ENCODE data around the gene ITGB7.

The ITGB7 gene

DNA sequence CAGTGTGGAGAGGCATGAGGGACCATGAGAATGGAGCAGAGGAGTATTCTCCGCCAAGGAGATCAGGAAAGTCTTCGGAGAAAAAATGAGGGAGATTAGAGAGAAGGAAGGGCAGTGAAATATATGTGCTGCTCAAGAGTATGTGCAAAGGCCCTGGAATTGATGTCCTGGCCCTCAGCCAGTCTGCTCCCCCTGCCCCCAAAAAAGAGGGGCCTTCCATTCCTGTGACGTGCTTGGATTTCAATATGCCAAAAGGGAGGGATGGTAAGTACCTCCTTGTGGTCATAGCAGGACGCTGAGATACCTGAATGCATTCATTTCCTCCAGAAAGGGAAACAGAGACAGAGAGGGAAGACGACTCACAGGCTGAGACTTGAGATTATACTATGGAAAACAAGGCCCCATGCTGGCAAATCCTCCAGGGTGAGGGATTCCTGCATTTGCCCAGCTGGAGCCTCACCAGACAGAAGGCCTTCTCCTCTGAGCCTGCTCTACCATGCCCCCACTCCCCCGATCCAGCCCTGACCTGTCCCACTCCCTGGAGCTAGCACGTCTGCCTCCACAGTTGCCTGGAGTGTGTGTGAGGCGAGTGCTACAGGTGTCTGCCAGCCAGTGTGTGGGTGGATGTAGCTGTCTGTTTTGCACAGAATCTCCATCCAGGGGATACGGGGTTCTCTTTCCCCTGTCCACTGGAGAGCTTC lies 28.8 kb upstream of the ITGB7 start:
- H3K4me2 ChIP-seq (ENCODE audit: low read length) = no peak overlapping the region
- no peaks in the 10 kb centered on the region for H4K20me1 ChIP-seq (ENCODE audit: insufficient read depth, low read length)
- H3K36me3 ChIP-seq (replicated peaks; ENCODE audit: low read depth, low read length) = no peaks in the 10 kb centered on the region
- no peak overlapping the region for H3K4me3 ChIP-seq (ENCODE audit: low read length)
- peaks cover 42% of the 10 kb centered on the region for H3K27me3 ChIP-seq (ENCODE audit: low read depth, low read length)
- H2AFZ ChIP-seq (ENCODE audit: low read depth, low read length) = no peak overlapping the region
- no peak for TF ChIP-seq EZH2phosphoT487 (IDR thresholded peaks at IDR 0.05; ENCODE audit: low read depth)
- TF ChIP-seq, protein P1, sequence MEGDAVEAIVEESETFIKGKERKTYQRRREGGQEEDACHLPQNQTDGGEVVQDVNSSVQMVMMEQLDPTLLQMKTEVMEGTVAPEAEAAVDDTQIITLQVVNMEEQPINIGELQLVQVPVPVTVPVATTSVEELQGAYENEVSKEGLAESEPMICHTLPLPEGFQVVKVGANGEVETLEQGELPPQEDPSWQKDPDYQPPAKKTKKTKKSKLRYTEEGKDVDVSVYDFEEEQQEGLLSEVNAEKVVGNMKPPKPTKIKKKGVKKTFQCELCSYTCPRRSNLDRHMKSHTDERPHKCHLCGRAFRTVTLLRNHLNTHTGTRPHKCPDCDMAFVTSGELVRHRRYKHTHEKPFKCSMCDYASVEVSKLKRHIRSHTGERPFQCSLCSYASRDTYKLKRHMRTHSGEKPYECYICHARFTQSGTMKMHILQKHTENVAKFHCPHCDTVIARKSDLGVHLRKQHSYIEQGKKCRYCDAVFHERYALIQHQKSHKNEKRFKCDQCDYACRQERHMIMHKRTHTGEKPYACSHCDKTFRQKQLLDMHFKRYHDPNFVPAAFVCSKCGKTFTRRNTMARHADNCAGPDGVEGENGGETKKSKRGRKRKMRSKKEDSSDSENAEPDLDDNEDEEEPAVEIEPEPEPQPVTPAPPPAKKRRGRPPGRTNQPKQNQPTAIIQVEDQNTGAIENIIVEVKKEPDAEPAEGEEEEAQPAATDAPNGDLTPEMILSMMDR (IDR thresholded peaks at IDR 0.05; ENCODE audit: low read depth, low read length) = no peak
- no peak overlapping the region for H3K27ac ChIP-seq (ENCODE audit: low read length)
- no peaks in the 10 kb centered on the region for H3K9me3 ChIP-seq (ENCODE audit: insufficient read depth, low read length)
- H3K4me1 ChIP-seq (ENCODE audit: low read length) = peaks cover 22% of the 10 kb centered on the region
- H3K9ac ChIP-seq (ENCODE audit: low read length) = no peak overlapping the region
- no peaks in the 10 kb centered on the region for H3K79me2 ChIP-seq (ENCODE audit: low read length)

DNA sequence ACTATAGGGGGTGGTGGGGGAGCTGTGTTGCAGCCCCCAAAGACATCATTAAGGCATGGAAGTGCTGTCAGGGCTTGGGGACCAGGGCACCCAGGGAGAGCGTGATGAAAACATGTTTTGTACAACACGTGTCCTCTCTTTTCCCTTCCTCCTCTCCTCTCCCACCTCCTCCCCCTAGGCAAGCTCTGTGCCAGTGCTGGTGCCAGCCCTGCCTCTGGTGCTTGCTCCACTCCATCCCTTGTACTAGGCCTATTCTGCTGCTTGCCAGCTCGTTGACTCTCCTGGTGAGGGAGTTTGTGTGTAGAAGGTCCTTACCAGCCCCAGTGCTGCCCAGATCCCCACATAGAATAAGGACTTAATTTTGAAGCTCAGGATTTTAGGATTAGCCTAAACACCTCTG lies 28.1 kb upstream of the ITGB7 start:
- Histone ChIP-seq H4K20me1 (ENCODE audit: insufficient read depth, low read length) (no peaks in the 10 kb centered on the region), H3K4me2 (ENCODE audit: low read length) (no peak overlapping the region), H3K79me2 (ENCODE audit: low read length) (no peaks in the 10 kb centered on the region), H3K9me3 (ENCODE audit: insufficient read depth, low read length) (no peaks in the 10 kb centered on the region), H3K27ac (ENCODE audit: low read length) (no peak overlapping the region), H3K9ac (ENCODE audit: low read length) (no peak overlapping the region), H3K27me3 (ENCODE audit: low read depth, low read length) (peaks cover 41% of the 10 kb centered on the region), H3K4me1 (ENCODE audit: low read length) (peaks cover 22% of the 10 kb centered on the region), H3K4me3 (ENCODE audit: low read length) (no peak overlapping the region), H3K36me3 (replicated peaks; ENCODE audit: low read depth, low read length) (no peaks in the 10 kb centered on the region), H2AFZ (ENCODE audit: low read depth, low read length) (no peak overlapping the region)
- TF ChIP-seq EZH2phosphoT487 (IDR thresholded peaks at IDR 0.05; ENCODE audit: low read depth) = no peak
- TF ChIP-seq, protein P1 (IDR thresholded peaks at IDR 0.05; ENCODE audit: low read depth, low read length) = no peak

DNA sequence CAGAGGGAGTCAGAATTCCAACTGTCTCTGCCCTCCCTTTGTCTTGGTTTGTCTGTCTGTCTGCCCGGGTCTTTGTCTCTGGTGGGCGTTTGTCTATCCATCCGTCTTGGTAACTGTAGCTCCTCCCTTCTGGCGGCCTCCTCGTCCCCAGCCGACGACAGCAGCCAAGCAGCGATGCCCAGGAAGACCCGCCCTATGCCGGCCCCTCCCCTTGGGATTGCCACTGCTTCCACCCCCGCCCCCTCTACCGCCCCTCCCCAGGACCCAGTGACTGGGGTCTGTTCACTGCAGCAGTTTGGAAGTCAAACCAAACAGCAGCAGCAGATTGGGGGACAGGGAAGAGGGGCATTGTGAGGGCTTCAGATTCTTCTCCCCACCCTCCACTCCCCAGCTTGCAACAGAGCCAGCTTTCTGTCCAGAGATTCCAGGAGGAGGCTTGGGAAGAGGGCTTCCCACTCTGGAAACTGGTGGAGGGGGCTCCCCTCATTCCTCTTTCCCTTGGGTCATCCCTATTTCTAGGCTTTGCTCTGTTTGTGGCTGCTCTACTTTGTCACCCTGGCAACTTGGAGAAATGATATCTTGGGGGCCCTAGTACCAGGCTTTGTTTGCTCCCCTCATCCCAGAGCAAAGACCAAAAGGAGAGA lies 27.3 kb upstream of the ITGB7 start:
- Histone ChIP-seq H3K36me3 (replicated peaks; ENCODE audit: low read depth, low read length) (no peaks in the 10 kb centered on the region), H2AFZ (ENCODE audit: low read depth, low read length) (no peak overlapping the region), H3K9me3 (ENCODE audit: insufficient read depth, low read length) (no peaks in the 10 kb centered on the region), H3K4me3 (ENCODE audit: low read length) (no peak overlapping the region), H3K27me3 (ENCODE audit: low read depth, low read length) (peaks cover 37% of the 10 kb centered on the region), H3K4me1 (ENCODE audit: low read length) (peaks cover 22% of the 10 kb centered on the region), H3K9ac (ENCODE audit: low read length) (no peak overlapping the region), H3K79me2 (ENCODE audit: low read length) (no peaks in the 10 kb centered on the region), H3K4me2 (ENCODE audit: low read length) (no peak overlapping the region), H4K20me1 (ENCODE audit: insufficient read depth, low read length) (no peaks in the 10 kb centered on the region), H3K27ac (ENCODE audit: low read length) (no peak overlapping the region)
- no peak for TF ChIP-seq EZH2phosphoT487 (IDR thresholded peaks at IDR 0.05; ENCODE audit: low read depth)
- TF ChIP-seq, protein P1 (IDR thresholded peaks at IDR 0.05; ENCODE audit: low read depth, low read length) = no peak

DNA sequence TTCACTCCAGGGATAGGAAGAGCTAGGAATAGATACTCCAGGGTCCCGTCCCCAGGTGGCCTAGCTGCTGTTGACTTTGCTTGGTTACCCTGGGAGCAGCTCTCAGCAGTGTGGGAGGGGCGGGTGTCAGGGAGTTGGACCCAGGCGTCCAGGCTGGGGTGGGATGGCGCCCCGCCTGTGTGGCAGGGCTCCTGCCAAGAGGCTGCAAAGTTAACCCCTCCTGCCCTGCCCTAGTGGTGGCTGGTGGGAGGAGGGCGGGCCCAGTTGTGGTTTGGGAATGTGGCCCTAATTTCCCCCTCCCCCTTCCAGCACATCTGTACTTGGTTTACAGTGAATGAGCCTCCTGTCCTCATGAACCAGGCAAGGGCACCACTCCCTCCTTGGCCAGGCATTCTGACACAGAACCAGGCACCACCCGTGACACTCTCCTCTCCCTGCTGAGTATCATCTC lies 26.6 kb upstream of the ITGB7 start:
- Histone ChIP-seq H3K27ac (ENCODE audit: low read length) (no peak overlapping the region), H4K20me1 (ENCODE audit: insufficient read depth, low read length) (no peaks in the 10 kb centered on the region), H3K4me3 (ENCODE audit: low read length) (no peak overlapping the region), H3K4me1 (ENCODE audit: low read length) (peaks cover 22% of the 10 kb centered on the region), H3K79me2 (ENCODE audit: low read length) (no peaks in the 10 kb centered on the region), H3K36me3 (replicated peaks; ENCODE audit: low read depth, low read length) (no peaks in the 10 kb centered on the region), H2AFZ (ENCODE audit: low read depth, low read length) (no peak overlapping the region), H3K4me2 (ENCODE audit: low read length) (no peak overlapping the region), H3K27me3 (ENCODE audit: low read depth, low read length) (peaks cover 37% of the 10 kb centered on the region), H3K9me3 (ENCODE audit: insufficient read depth, low read length) (no peaks in the 10 kb centered on the region), H3K9ac (ENCODE audit: low read length) (no peak overlapping the region)
- TF ChIP-seq, protein P1 (IDR thresholded peaks at IDR 0.05; ENCODE audit: low read depth, low read length) = no peak
- TF ChIP-seq EZH2phosphoT487 (IDR thresholded peaks at IDR 0.05; ENCODE audit: low read depth) = no peak

Data from OCI-LY3 (cell line).